Measurements from ENCODE around the gene SCGB1A1.

DNA sequence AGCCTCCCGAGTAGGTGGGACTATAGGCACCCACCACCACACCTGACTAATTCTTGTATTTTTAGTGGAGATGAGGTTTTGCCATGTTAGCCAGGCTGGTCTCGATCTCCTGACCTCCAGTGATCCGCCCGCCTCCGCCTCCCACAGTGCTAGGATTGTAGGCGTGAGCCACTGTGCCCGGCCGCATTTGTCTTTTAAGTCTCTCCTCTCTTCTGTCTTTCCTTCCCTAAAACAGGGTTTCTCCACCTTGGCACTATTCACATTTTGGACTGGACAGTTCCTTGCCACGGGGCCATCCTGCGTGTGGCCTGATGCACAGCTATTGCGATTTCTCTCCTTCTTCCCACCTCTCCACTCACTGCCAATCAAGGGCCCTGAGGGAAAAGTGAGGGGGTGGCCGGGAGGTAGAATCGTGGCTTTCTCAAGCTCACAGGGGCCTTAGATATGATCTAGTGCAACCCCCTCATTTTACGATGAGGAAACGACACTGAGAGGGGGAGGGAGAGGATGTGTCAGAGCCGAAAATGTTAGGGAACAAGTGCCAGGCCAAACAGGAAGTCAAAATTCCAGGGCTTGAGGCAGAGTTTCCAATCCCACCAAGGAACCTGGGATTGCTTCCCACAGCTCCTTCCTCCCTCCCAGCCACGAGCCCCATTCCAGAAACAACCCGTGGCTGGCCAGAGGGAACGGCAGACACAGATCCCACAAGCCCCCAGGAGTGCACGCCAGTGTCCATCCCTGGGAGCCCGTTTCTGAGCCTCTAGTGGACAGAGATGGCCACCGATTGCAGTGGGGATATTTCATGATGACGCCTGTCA is 21.2 kb downstream of the SCGB1A1 start:
- TF ChIP-seq, protein P1, sequence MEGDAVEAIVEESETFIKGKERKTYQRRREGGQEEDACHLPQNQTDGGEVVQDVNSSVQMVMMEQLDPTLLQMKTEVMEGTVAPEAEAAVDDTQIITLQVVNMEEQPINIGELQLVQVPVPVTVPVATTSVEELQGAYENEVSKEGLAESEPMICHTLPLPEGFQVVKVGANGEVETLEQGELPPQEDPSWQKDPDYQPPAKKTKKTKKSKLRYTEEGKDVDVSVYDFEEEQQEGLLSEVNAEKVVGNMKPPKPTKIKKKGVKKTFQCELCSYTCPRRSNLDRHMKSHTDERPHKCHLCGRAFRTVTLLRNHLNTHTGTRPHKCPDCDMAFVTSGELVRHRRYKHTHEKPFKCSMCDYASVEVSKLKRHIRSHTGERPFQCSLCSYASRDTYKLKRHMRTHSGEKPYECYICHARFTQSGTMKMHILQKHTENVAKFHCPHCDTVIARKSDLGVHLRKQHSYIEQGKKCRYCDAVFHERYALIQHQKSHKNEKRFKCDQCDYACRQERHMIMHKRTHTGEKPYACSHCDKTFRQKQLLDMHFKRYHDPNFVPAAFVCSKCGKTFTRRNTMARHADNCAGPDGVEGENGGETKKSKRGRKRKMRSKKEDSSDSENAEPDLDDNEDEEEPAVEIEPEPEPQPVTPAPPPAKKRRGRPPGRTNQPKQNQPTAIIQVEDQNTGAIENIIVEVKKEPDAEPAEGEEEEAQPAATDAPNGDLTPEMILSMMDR (IDR thresholded peaks at IDR 0.05): peak; percentile 17; the same call in 1 of the 2 replicates
- no peak for TF ChIP-seq RXRA (IDR thresholded peaks at IDR 0.05; ENCODE audit: borderline replicate concordance, low read depth)

All from SK-N-SH (cell line).